OCI-LY1 (cell line): ENCODE measurements around the gene PAK3.

Source experiments
- H2AFZ ChIP-seq: fragments of 200-600 bp; sonication (generic), shearing (Covaris generic); 2 replicates; pipeline ENCODE4 v1.6.0; 2014; ENCODE audit warnings: antibody characterized with exemption, mild to moderate bottlenecking, low read length
- H3F3A ChIP-seq: fragments of 200-600 bp; sonication (generic), shearing (Covaris generic); 2 replicates; pipeline ENCODE4 v1.6.0; 2014; ENCODE audit warnings: mild to moderate bottlenecking, antibody characterized with exemption, low read length, moderate library complexity; ENCODE audit not compliant: insufficient read depth
- H3K27ac ChIP-seq: fragments of 200-600 bp; sonication (generic); 2 replicates; pipeline ENCODE4 v1.5.1; 2014; ENCODE audit warnings: low read length, mixed run types, mild to moderate bottlenecking, low read depth; ENCODE audit not compliant: poor library complexity, severe bottlenecking
- H3K27me3 ChIP-seq: fragments of 200-600 bp; sonication (generic); 2 replicates; pipeline ENCODE4 v1.6.0; 2014; ENCODE audit warnings: antibody characterized with exemption, mild to moderate bottlenecking, low read length, moderate library complexity; ENCODE audit not compliant: insufficient read depth
- H3K36me3 ChIP-seq: fragments of 200-600 bp; sonication (generic); 2 replicates; pipeline ENCODE4 v1.6.1; 2014; ENCODE audit warnings: mild to moderate bottlenecking, antibody characterized with exemption, low read length, moderate library complexity, mixed read lengths; ENCODE audit not compliant: insufficient read depth
- H3K4me1 ChIP-seq: fragments of 200-600 bp; sonication (generic); 2 replicates; pipeline ENCODE4 v1.5.1; 2014; ENCODE audit warnings: mild to moderate bottlenecking, low read length, moderate library complexity; ENCODE audit not compliant: insufficient read depth, severe bottlenecking
- H3K4me2 ChIP-seq: fragments of 200-600 bp; sonication (generic), shearing (Covaris generic); 2 replicates; pipeline ENCODE4 v1.6.1; 2014; ENCODE audit warnings: low read length
- H3K4me3 ChIP-seq: fragments of 200-600 bp; sonication (generic); 2 replicates; pipeline ENCODE4 v1.5.1; 2014; ENCODE audit warnings: low read length, low read depth, mild to moderate bottlenecking, mixed read lengths; ENCODE audit not compliant: poor library complexity, severe bottlenecking
- H3K79me2 ChIP-seq: fragments of 200-600 bp; shearing (Covaris generic); 2 replicates; pipeline ENCODE4 v1.6.1; 2016; ENCODE audit warnings: mixed run types, low read length, mixed read lengths; ENCODE audit not compliant: insufficient read depth
- H3K9ac ChIP-seq: fragments of 200-600 bp; sonication (generic), shearing (Covaris generic); 2 replicates; pipeline ENCODE4 v1.6.1; 2014; ENCODE audit warnings: mild to moderate bottlenecking, low read length, mixed read lengths
- H3K9me2 ChIP-seq: fragments of 200-600 bp; sonication (generic), shearing (Covaris generic); 2 replicates; pipeline ENCODE4 v1.6.1; 2014; ENCODE audit warnings: low read depth, mild to moderate bottlenecking, low read length, mixed read lengths
- H3K9me3 ChIP-seq: fragments of 200-600 bp; shearing (Covaris generic); 2 replicates; pipeline ENCODE4 v1.6.1; 2014; ENCODE audit warnings: low read length, mixed read lengths
- H4K20me1 ChIP-seq: fragments of 200-600 bp; sonication (generic), shearing (Covaris generic); 2 replicates; pipeline ENCODE4 v1.6.0; 2016; ENCODE audit warnings: mild to moderate bottlenecking, low read length; ENCODE audit not compliant: insufficient read depth
- EZH2 ChIP-seq: fragments of 200-600 bp; sonication (generic), shearing (Covaris generic); IDR thresholded peaks from 2 replicates; pipeline ENCODE4 v1.8.0; 2017; ENCODE audit warnings: borderline replicate concordance, mixed run types, mild to moderate bottlenecking, antibody characterized with exemption, low read length, moderate library complexity, mixed read lengths
- TF ChIP-seq, protein P1 (sequence below): fragments of 200-600 bp; sonication (generic), shearing (Covaris generic); IDR thresholded peaks from 2 replicates; pipeline ENCODE4 v1.5.1; 2017; ENCODE audit warnings: mild to moderate bottlenecking, antibody characterized with exemption, low read length, moderate library complexity, mixed read lengths

Gene PAK3

DNA sequence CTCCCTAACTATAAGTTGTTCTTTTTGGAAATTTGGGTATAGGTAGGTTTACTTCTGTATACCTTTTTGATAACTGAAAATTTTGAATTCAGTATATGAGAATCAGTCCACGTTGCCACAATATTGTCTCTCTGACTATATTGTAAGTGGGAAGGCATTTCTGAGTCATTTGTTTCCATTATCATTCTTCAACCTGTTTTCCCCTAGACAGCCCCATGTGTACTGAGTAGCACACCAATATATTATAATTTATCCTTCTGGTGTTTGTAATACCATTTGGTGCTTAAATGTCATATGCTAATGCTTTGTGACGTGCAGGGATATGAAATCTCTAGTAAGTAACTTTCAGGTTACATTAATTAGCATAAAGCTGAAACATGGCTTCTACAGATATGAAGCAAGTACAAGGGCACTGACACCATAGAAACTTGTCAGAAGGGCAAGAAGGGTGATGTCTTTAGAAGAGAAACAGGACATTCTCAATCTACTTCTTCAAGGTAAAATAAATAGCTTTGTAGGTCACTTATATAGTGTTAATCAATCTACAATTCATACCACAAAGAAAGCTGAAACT is 27.7 kb downstream of the PAK3 start:
- H3K9ac ChIP-seq: no peak overlapping the region

DNA sequence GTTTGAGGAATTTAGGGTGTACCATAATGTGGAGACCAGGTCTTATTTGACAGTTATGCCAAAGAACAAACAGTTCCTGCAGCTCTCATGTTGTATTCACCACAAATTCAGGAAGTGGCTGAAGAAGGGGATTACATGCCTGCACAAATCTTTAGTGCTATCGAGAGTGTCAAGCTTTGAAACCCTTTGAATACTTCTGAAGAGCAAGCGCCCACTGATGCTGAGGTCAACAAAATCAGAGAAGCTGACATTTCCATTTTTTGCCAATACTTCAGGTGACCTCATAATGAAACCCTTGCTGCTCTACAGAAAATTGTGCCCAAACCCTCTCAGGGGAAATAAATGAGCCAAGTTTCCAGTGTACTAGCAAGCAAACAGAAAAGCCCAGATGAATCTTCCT is 28.4 kb downstream of the PAK3 start:
- no peaks in the 10 kb centered on the region for H4K20me1 ChIP-seq
- no peaks in the 10 kb centered on the region for H3K4me1 ChIP-seq
- H3K9me2 ChIP-seq: no peaks in the 10 kb centered on the region
- no peak overlapping the region for H3K27ac ChIP-seq
- no peaks in the 10 kb centered on the region for H3K36me3 ChIP-seq
- no peaks in the 10 kb centered on the region for H3K27me3 ChIP-seq
- H3K9ac ChIP-seq: no peak overlapping the region
- H3K4me2 ChIP-seq: no peak overlapping the region
- H3F3A ChIP-seq: no peaks in the 10 kb centered on the region
- no peaks in the 10 kb centered on the region for H3K9me3 ChIP-seq
- TF ChIP-seq EZH2: no peak
- TF ChIP-seq, protein P1, sequence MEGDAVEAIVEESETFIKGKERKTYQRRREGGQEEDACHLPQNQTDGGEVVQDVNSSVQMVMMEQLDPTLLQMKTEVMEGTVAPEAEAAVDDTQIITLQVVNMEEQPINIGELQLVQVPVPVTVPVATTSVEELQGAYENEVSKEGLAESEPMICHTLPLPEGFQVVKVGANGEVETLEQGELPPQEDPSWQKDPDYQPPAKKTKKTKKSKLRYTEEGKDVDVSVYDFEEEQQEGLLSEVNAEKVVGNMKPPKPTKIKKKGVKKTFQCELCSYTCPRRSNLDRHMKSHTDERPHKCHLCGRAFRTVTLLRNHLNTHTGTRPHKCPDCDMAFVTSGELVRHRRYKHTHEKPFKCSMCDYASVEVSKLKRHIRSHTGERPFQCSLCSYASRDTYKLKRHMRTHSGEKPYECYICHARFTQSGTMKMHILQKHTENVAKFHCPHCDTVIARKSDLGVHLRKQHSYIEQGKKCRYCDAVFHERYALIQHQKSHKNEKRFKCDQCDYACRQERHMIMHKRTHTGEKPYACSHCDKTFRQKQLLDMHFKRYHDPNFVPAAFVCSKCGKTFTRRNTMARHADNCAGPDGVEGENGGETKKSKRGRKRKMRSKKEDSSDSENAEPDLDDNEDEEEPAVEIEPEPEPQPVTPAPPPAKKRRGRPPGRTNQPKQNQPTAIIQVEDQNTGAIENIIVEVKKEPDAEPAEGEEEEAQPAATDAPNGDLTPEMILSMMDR: no peak
- no peak overlapping the region for H3K4me3 ChIP-seq
- no peaks in the 10 kb centered on the region for H3K79me2 ChIP-seq
- H2AFZ ChIP-seq: no peak overlapping the region

More for the DNA sequence above, 27.7 kb downstream of the PAK3 start:
- H3F3A ChIP-seq: no peaks in the 10 kb centered on the region
- H3K79me2 ChIP-seq: no peaks in the 10 kb centered on the region
- no peak for TF ChIP-seq EZH2
- TF ChIP-seq, protein P1: no peak
- no peaks in the 10 kb centered on the region for H3K9me3 ChIP-seq
- no peak overlapping the region for H3K4me3 ChIP-seq
- no peaks in the 10 kb centered on the region for H4K20me1 ChIP-seq
- no peaks in the 10 kb centered on the region for H3K27me3 ChIP-seq
- no peaks in the 10 kb centered on the region for H3K9me2 ChIP-seq
- no peaks in the 10 kb centered on the region for H3K4me1 ChIP-seq
- no peak overlapping the region for H3K4me2 ChIP-seq
- no peaks in the 10 kb centered on the region for H3K36me3 ChIP-seq
- H2AFZ ChIP-seq: no peak overlapping the region
- H3K27ac ChIP-seq: no peak overlapping the region

DNA sequence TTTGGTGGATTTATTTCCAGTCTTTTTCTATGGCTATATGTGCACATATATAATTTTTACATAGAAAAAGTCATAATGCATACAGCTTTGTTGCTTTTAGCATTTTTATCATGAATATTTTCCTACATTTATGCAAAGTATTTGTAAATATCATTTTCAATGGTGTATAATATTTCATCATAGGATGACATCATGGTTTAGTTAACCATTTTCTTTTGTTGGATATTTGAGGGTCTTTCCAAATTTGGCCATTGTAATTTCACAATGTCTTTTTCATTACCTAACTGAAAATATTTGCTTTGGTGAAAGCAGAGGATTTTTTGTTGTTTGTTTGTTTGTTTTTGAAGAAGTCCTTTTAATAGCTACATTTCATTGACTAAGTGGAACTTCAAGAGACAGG is 31.0 kb downstream of the PAK3 start:
- Histone ChIP-seq H3K4me2 (no peak overlapping the region), H3K9me2 (no peaks in the 10 kb centered on the region), H3F3A (no peaks in the 10 kb centered on the region), H3K27me3 (no peaks in the 10 kb centered on the region), H3K4me3 (no peak overlapping the region), H3K79me2 (no peaks in the 10 kb centered on the region), H3K27ac (no peak overlapping the region), H3K4me1 (no peaks in the 10 kb centered on the region), H2AFZ (no peak overlapping the region), H3K9me3 (no peaks in the 10 kb centered on the region), H3K9ac (no peak overlapping the region), H3K36me3 (no peaks in the 10 kb centered on the region), H4K20me1 (no peaks in the 10 kb centered on the region)
- no peak for TF ChIP-seq EZH2
- TF ChIP-seq, protein P1: no peak
